Body of pancreas (tissue), 4 donors: ENCODE data around the gene TMCC3.

Source experiments
- CTCF ChIP-seq, 7 experiments: fragments of 450-650 bp in 4 of 7; fragments of 200-600 bp in 3 of 7; sonication (generic) in 3 of 7; IDR thresholded peaks; one replicate each; pipeline ENCODE4 v1.5.1; 2016 to 2019; ENCODE audit warnings: antibody characterized with exemption in 7 of 7
- POLR2A ChIP-seq, 3 donors: fragments of 450-650 bp; IDR thresholded peaks; one replicate each; pipeline ENCODE4 v1.6.1; 2016; ENCODE audit warnings: antibody characterized with exemption in 3 of 3, mild to moderate bottlenecking in 2 of 3

GRCh38 chr12:94690198-94690771 is 39.9 kb upstream of the TMCC3 start:
- no peak for TF ChIP-seq CTCF (IDR thresholded peaks at IDR 0.05)
- no peak for TF ChIP-seq POLR2A (IDR thresholded peaks at IDR 0.05)
